DND-41 (cell line): ENCODE measurements around the gene TXNRD1.
A peak's percentile ranks its signal among the peaks of the same experiment; 100 is the strongest.

Experiments
- ATAC-seq: fragments of 200-7000 bp; cut with Tn5 transposase; 3 replicates; pipeline ENCODE4 v1.9.1; 2021; ENCODE audit warnings: low read depth; ENCODE audit not compliant: insufficient read depth
- DNase-seq: peaks from one replicate; pipeline ENCODE4 v3.0.0-alpha.2; 2020
- H2AFZ ChIP-seq: 2 replicates; pipeline ENCODE4 v1.6.0; 2012; ENCODE audit warnings: low read depth, low read length
- H3K27ac ChIP-seq: 2 replicates; pipeline ENCODE4 v1.5.1; 2012; ENCODE audit warnings: low read length, inconsistent platforms
- H3K27me3 ChIP-seq: fragments of 200-600 bp; sonication (generic); 2 replicates; pipeline ENCODE4 v1.6.0; 2012; ENCODE audit warnings: low read length, mild to moderate bottlenecking, inconsistent platforms; ENCODE audit not compliant: insufficient read depth, poor library complexity
- H3K36me3 ChIP-seq: 2 replicates; pipeline ENCODE4 v1.5.1; 2012; ENCODE audit warnings: low read length, inconsistent platforms; ENCODE audit not compliant: insufficient read depth
- H3K4me1 ChIP-seq: 2 replicates; pipeline ENCODE4 v1.5.1; 2012; ENCODE audit warnings: mild to moderate bottlenecking, low read length; ENCODE audit not compliant: insufficient read depth
- H3K4me2 ChIP-seq: 2 replicates; pipeline ENCODE4 v1.6.0; 2012; ENCODE audit warnings: mild to moderate bottlenecking, moderate library complexity, low read length, inconsistent platforms; ENCODE audit not compliant: insufficient read depth
- H3K4me3 ChIP-seq, 2 experiments: fragments of 200-600 bp in 1 of 2; shearing (Covaris generic) in 1 of 2; 2 replicates each; pipeline ENCODE4 v1.5.1; 2012 to 2016; ENCODE audit warnings: inconsistent platforms in 2 of 2, low read length in 2 of 2, mild to moderate bottlenecking in 2 of 2, low read depth in 1 of 2, moderate library complexity in 1 of 2
- H3K79me2 ChIP-seq: 2 replicates; pipeline ENCODE4 v1.6.0; 2012; ENCODE audit warnings: low read length, inconsistent platforms; ENCODE audit not compliant: insufficient read depth
- H3K9ac ChIP-seq: 2 replicates; pipeline ENCODE4 v1.6.0; 2012; ENCODE audit warnings: low read depth, mild to moderate bottlenecking, inconsistent platforms, low read length, moderate library complexity
- H3K9me3 ChIP-seq: 2 replicates; pipeline ENCODE4 v1.5.1; 2012; ENCODE audit warnings: low read length, moderate library complexity, mild to moderate bottlenecking, inconsistent platforms; ENCODE audit not compliant: insufficient read depth, severe bottlenecking
- H4K20me1 ChIP-seq: 2 replicates; pipeline ENCODE4 v1.6.0; 2012; ENCODE audit warnings: low read length; ENCODE audit not compliant: insufficient read depth
- CTCF ChIP-seq: IDR thresholded peaks from 2 replicates; pipeline ENCODE4 v1.5.1; 2012; ENCODE audit warnings: borderline replicate concordance, low read length, moderate library complexity, mild to moderate bottlenecking; ENCODE audit not compliant: poor library complexity, severe bottlenecking; ENCODE audit errors: extremely low read depth
- EZH2 ChIP-seq: IDR thresholded peaks from 3 replicates; pipeline ENCODE4 v1.6.1; 2012; ENCODE audit warnings: borderline replicate concordance, low read depth, mild to moderate bottlenecking, moderate library complexity, low read length, inconsistent platforms; ENCODE audit not compliant: severe bottlenecking

Gene TXNRD1

DNA sequence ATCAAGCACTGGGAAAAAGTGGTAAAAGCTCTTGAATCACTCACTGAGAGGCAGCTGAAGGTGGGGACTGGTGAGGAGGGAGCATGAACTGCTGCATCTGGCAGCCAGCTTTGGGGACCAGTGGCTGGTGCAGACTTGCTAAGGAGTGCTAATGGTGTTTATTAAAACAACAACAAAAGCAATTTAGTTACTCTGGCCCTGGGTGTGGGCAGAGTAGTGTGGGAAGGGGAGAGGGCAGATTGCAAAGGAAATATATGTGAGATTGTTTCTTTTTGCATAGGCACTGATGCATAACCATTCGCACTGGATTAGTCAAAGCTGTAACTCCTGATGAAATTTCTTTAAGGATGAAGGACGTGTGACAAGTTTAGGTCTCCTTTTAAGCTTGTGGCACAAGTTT, 8.1 kb downstream of the TXNRD1 start:
- Histone ChIP-seq H3K9me3 (no peaks in the 10 kb centered on the region), H3K27ac (no peak overlapping the region), H3K27me3 (no peaks in the 10 kb centered on the region), H3K79me2 (no peaks in the 10 kb centered on the region), H3K9ac (no peak overlapping the region), H3K4me1 (peaks cover 10% of the 10 kb centered on the region), H2AFZ (no peak overlapping the region), H3K36me3 (no peaks in the 10 kb centered on the region), H3K4me3 (no peak overlapping the region), H4K20me1 (no peaks in the 10 kb centered on the region), H3K4me2 (no peak overlapping the region)
- no peak for TF ChIP-seq CTCF
- ATAC-seq (no peak), DNase-seq (no peak)

DNA sequence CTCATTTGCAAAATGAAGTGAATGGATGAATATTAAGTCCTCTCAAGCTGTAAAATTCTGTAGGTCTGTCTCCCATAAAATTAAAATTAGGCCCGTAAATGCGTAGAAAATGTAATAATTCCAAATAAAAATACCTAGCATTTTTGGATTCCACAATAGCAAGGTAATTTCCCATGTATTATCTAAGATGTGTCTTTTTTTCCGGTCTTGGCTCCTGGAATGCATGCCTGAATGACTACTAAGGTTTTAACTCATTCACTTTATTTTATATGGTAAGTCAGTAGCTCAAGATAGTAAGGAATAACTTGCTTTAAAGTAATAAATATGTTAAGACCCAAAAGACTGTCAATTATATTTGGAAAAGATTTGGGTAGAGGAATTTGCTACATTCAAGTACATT, 11.1 kb downstream of the TXNRD1 start:
- Histone ChIP-seq H3K79me2 (no peaks in the 10 kb centered on the region), H3K4me3 (no peak overlapping the region), H3K9ac (no peak overlapping the region), H3K9me3 (no peaks in the 10 kb centered on the region), H2AFZ (no peak overlapping the region), H3K27ac (no peak overlapping the region), H3K4me2 (no peak overlapping the region), H3K36me3 (no peaks in the 10 kb centered on the region), H3K27me3 (no peaks in the 10 kb centered on the region), H3K4me1 (no peaks in the 10 kb centered on the region), H4K20me1 (no peaks in the 10 kb centered on the region)
- TF ChIP-seq EZH2: no peak
- ATAC-seq (no peak), DNase-seq (no peak)

GRCh38 chr12:104230304-104231095, 14.9 kb downstream of the TXNRD1 start:
- H3K9ac ChIP-seq: no peak overlapping the region
- H3K27me3 ChIP-seq: no peaks in the 10 kb centered on the region
- no peaks in the 10 kb centered on the region for H3K79me2 ChIP-seq
- H3K9me3 ChIP-seq: peaks cover 18% of the 10 kb centered on the region
- TF ChIP-seq CTCF: peak; percentile 2
- TF ChIP-seq EZH2: no peak
- H3K36me3 ChIP-seq: no peaks in the 10 kb centered on the region
- no peak for DNase-seq
- no peak overlapping the region for H2AFZ ChIP-seq
- H3K4me1 ChIP-seq: no peaks in the 10 kb centered on the region
- H3K27ac ChIP-seq: no peak overlapping the region
- no peak overlapping the region for H3K4me3 ChIP-seq
- H3K4me2 ChIP-seq: no peak overlapping the region
- ATAC-seq: no peak
- no peaks in the 10 kb centered on the region for H4K20me1 ChIP-seq

- H3K79me2 ChIP-seq: no peaks in the 10 kb centered on the region
- no peaks in the 10 kb centered on the region for H4K20me1 ChIP-seq
- ATAC-seq (no peak), DNase-seq (no peak)
- H3K27me3 ChIP-seq: no peaks in the 10 kb centered on the region
- H3K4me3 ChIP-seq: no peak overlapping the region
- H3K36me3 ChIP-seq: no peaks in the 10 kb centered on the region
- H3K9ac ChIP-seq: no peak overlapping the region
- H3K4me2 ChIP-seq: no peak overlapping the region
- H2AFZ ChIP-seq: no peak overlapping the region
- no peak overlapping the region for H3K27ac ChIP-seq
- peaks cover 24% of the 10 kb centered on the region for H3K9me3 ChIP-seq
- TF ChIP-seq CTCF (no peak), EZH2 (no peak)
- H3K4me1 ChIP-seq: no peaks in the 10 kb centered on the region
These were observed 17.2 kb downstream of the TXNRD1 start for GRCh38 chr12:104232609-104233280.
